HepG2 (cell line): ENCODE data around the gene ADGRG1. TPM values are rescaled to one million over a fixed set of nuclear protein-coding genes. Genes with fewer than 3 reads are reported as not detected.

Experiments
- ATAC-seq: fragments of 200-7000 bp; cut with Tn5 transposase; 3 replicates; pipeline ENCODE4 v1.9.1; 2020; ENCODE audit warnings: mild to moderate bottlenecking, moderate library complexity
- BruUV-seq: library from RNA; stranded (reverse); fragments of 400-500 nt; replicated peaks from 2 replicates; lab custom pipeline; 2021; lab: Mats Ljungman, UMichigan
- CTCF ChIA-PET: fragments of 300-600 bp; formaldehyde crosslinking; extraction: SDS; loops from one replicate; lab custom pipeline; 2021; ENCODE audit warnings: low total read pairs, inconsistent platforms, low intra/inter-chr PET ratio; lab: Yijun Ruan, JAX
- POLR2A ChIA-PET: fragments of 350-600 bp; sonication (Branson Sonifier 250); formaldehyde crosslinking; loops from one replicate; lab custom pipeline; 2020; ENCODE audit warnings: antibody characterized with exemption, inconsistent platforms; lab: Yijun Ruan, JAX
- DNase-seq: peaks from one replicate; pipeline ENCODE4 v3.0.0-alpha.2; 2015; ENCODE audit warnings: low spot score
- FAIRE-seq: peaks from 3 replicates; lab custom pipeline; 2011; peaks lifted over from hg19 to GRCh38; lab: Jason Lieb, UNC
- H2AFZ ChIP-seq: one replicate; pipeline ENCODE4 v1.6.1; 2011; ENCODE audit warnings: low read length, inconsistent platforms
- H3K27ac ChIP-seq: fragments of 300-600 bp; 3 replicates; pipeline ENCODE4 v1.8.0; 2011; ENCODE audit warnings: mixed run types, mild to moderate bottlenecking, mixed read lengths, low read length, inconsistent platforms; ENCODE audit not compliant: insufficient read depth; ENCODE audit errors: extremely low read length
- H3K27me3 ChIP-seq, 2 experiments: fragments of 200-600 bp in 1 of 2; 2 replicates in 1 of 2; 3 replicates in 1 of 2; pipeline versions ENCODE4 v1.6.0 to v1.8.0; 2011; ENCODE audit warnings: low read length in 2 of 2, mild to moderate bottlenecking in 2 of 2, moderate library complexity in 2 of 2, inconsistent platforms in 1 of 2; ENCODE audit not compliant: insufficient read depth in 2 of 2, control insufficient read depth in 1 of 2
- H3K36me3 ChIP-seq, 2 experiments: fragments of 200-600 bp in 1 of 2; replicated peaks in 1 of 2; 2 replicates in 1 of 2; 3 replicates in 1 of 2; pipeline versions ENCODE4 v1.5.1 to v1.8.0; 2011; ENCODE audit warnings: low read length in 2 of 2, inconsistent platforms in 1 of 2; ENCODE audit not compliant: insufficient read depth in 2 of 2, control insufficient read depth in 1 of 2
- H3K4me1 ChIP-seq: 2 replicates; pipeline ENCODE4 v1.5.1; 2012; ENCODE audit warnings: low read length, inconsistent platforms; ENCODE audit not compliant: insufficient read depth
- H3K4me2 ChIP-seq: 2 replicates; pipeline ENCODE4 v1.6.0; 2011; ENCODE audit warnings: low read depth, low read length, inconsistent platforms
- H3K4me3 ChIP-seq, 3 experiments: fragments of 200-600 bp in 1 of 3; sonication (generic), shearing (Covaris generic) in 1 of 3; replicated peaks in 1 of 3; 2 replicates each; pipeline ENCODE4 v1.5.1; 2011 to 2016; ENCODE audit warnings: low read length in 3 of 3, inconsistent platforms in 2 of 3, low read depth in 2 of 3, mild to moderate bottlenecking in 2 of 3, control low read depth in 1 of 3, mixed read lengths in 1 of 3; ENCODE audit not compliant: insufficient read depth in 1 of 3
- H3K79me2 ChIP-seq: one replicate; pipeline ENCODE4 v1.6.1; 2011; ENCODE audit warnings: low read length, inconsistent platforms; ENCODE audit not compliant: insufficient read depth
- H3K9ac ChIP-seq: 2 replicates; pipeline ENCODE4 v1.6.0; 2011; ENCODE audit warnings: mild to moderate bottlenecking, low read depth, low read length, inconsistent platforms; ENCODE audit not compliant: insufficient read depth
- H3K9me3 ChIP-seq: 2 replicates; pipeline ENCODE4 v1.5.1; 2012; ENCODE audit warnings: mild to moderate bottlenecking, low read length
- H4K20me1 ChIP-seq: 2 replicates; pipeline ENCODE4 v1.6.0; 2011; ENCODE audit warnings: inconsistent platforms, mild to moderate bottlenecking, low read length, moderate library complexity; ENCODE audit not compliant: insufficient read depth
- CAMTA2 ChIP-seq: sonication (generic); formaldehyde crosslinking; IDR thresholded peaks from 2 replicates; pipeline ENCODE4 v1.4.0; 2020; ENCODE audit warnings: mild to moderate bottlenecking, missing genetic modification reagents, borderline replicate concordance
- ETV6 ChIP-seq: sonication (generic); formaldehyde crosslinking; conservative IDR thresholded peaks from 2 replicates; pipeline ENCODE4 v1.4.0; 2020; ENCODE audit warnings: missing genetic modification reagents
- JUNB ChIP-seq: sonication (generic); formaldehyde crosslinking; IDR thresholded peaks from 2 replicates; pipeline ENCODE4 v1.8.0; 2022; ENCODE audit warnings: missing genetic modification reagents, mild to moderate bottlenecking, borderline replicate concordance
- MAZ ChIP-seq, 2 experiments: sonication (generic) in 1 of 2; formaldehyde crosslinking in 1 of 2; IDR thresholded peaks; 2 replicates each; pipeline versions ENCODE4 v1.5.0 to v1.6.1; 2012 to 2020; ENCODE audit warnings: low read depth in 2 of 2, mild to moderate bottlenecking in 2 of 2, borderline replicate concordance in 1 of 2, improper control_type of control experiment in 1 of 2, low read length in 1 of 2, missing genetic modification reagents in 1 of 2, moderate library complexity in 1 of 2
- NRL ChIP-seq: sonication (generic); formaldehyde crosslinking; IDR thresholded peaks from 2 replicates; pipeline ENCODE4 v1.5.0; 2020; ENCODE audit warnings: missing genetic modification reagents, mild to moderate bottlenecking, moderate library complexity, borderline replicate concordance
- PCBP1 ChIP-seq: fragments of 200-400 bp; formaldehyde crosslinking; IDR thresholded peaks from 2 replicates; pipeline ENCODE4 v1.6.1; 2017; ENCODE audit warnings: mild to moderate bottlenecking, low read depth, low read length, borderline replicate concordance
- SAP130 ChIP-seq: IDR thresholded peaks from 2 replicates; pipeline ENCODE4 v1.6.1; 2016; ENCODE audit warnings: low read depth
- SNAPC2 ChIP-seq: sonication (generic); formaldehyde crosslinking; IDR thresholded peaks from 2 replicates; pipeline ENCODE4 v1.8.1; 2022; ENCODE audit warnings: mild to moderate bottlenecking, missing genetic modification reagents
- TCF12 ChIP-seq, 2 experiments: fragments of 450-650 bp in 1 of 2; sonication (generic) in 1 of 2; formaldehyde crosslinking in 1 of 2; IDR thresholded peaks; 2 replicates each; pipeline versions ENCODE4 v1.6.1 to v1.8.0; 2017 to 2022; ENCODE audit warnings: antibody characterized with exemption in 1 of 2, mild to moderate bottlenecking in 1 of 2, missing genetic modification reagents in 1 of 2, moderate library complexity in 1 of 2
- ZNF253 ChIP-seq: sonication (generic); formaldehyde crosslinking; IDR thresholded peaks from 2 replicates; pipeline ENCODE4 v1.8.0; 2022; ENCODE audit warnings: mild to moderate bottlenecking, missing genetic modification reagents, borderline replicate concordance
- ZNF263 ChIP-seq: sonication (generic); formaldehyde crosslinking; IDR thresholded peaks from 2 replicates; pipeline ENCODE4 v1.4.0; 2020; ENCODE audit warnings: missing genetic modification reagents
- ZNF501 ChIP-seq: sonication (generic); formaldehyde crosslinking; IDR thresholded peaks from 2 replicates; pipeline ENCODE4 v1.5.1; 2020; ENCODE audit warnings: mild to moderate bottlenecking, moderate library complexity, missing genetic modification reagents
- ZNF564 ChIP-seq: sonication (generic); formaldehyde crosslinking; IDR thresholded peaks from 2 replicates; pipeline ENCODE4 v1.8.1; 2023; ENCODE audit warnings: mild to moderate bottlenecking, missing genetic modification reagents
- ZNF691 ChIP-seq: sonication (generic); formaldehyde crosslinking; IDR thresholded peaks from 2 replicates; pipeline ENCODE4 v1.4.0; 2020; ENCODE audit warnings: missing genetic modification reagents, low read depth, mild to moderate bottlenecking, borderline replicate concordance
- ZNF788 ChIP-seq: sonication (generic); formaldehyde crosslinking; IDR thresholded peaks from 2 replicates; pipeline ENCODE4 v1.5.0; 2020; ENCODE audit warnings: mild to moderate bottlenecking, missing genetic modification reagents, borderline replicate concordance
- WGBS: methylation state at CpG from one replicate; pipeline ENCODE4 v1.1.6; 2017; ENCODE audit warnings: low lambda C conversion rate; 5-methylcytosine and 5-hydroxymethylcytosine counted together
- in situ Hi-C: cut with HindIII; loops from 2 replicates; pipeline ENCODE4 v1.10.0; 2017; ENCODE audit warnings: low pct_unique_long_range_greater_than_20kb; ENCODE audit not compliant: extremely low pct_ligation_motif_present
- intact Hi-C: fragments of 100-400 bp; cut with micrococcal nuclease; formaldehyde crosslinking; loops from one replicate; pipeline ENCODE4 v1.10.0; 2022; ENCODE audit not compliant: unreplicated experiment
- polyA plus RNA-seq, 8 experiments: library from polyadenylated mRNA; depleted of rRNA in 3 of 8; stranded (reverse) in 7 of 8; unstranded in 1 of 8; fragments of >200 nt; fragmentation: Illumina TruSeq in 4 of 8; extraction: Trizol in 4 of 8; gene quantifications; 2 replicates each; pipeline versions ENCODE4 v1.2.1 to v1.2.3, GENCODE V29; 2011 to 2016; ENCODE audit warnings: low read depth in 4 of 8, missing spikeins in 1 of 8, mixed read lengths in 1 of 8; ENCODE audit not compliant: insufficient read depth in 1 of 8
- total RNA-seq, 5 experiments: library from RNA; depleted of rRNA; stranded (reverse); fragments of >200 nt; fragmentation: Illumina TruSeq; extraction: Trizol; gene quantifications; 2 replicates each; pipeline ENCODE4 v1.2.3, GENCODE V29; 2016; ENCODE audit warnings: low read depth in 1 of 5

The ADGRG1 gene
- total and polyA plus RNA-seq, 2 of the 13 experiments (the other 11 are each of a cell fraction or from before 2014, with no cell fraction given): 2.7 to 5.9 TPM

GRCh38 chr16:57668630-57669475, 40.4 kb downstream of the ADGRG1 start:
- DNase-seq (no peak), ATAC-seq (no peak), FAIRE-seq (no peak)
- intact Hi-C loops (no loop called here), in situ Hi-C loops (loop anchor here (5.0 kb wide), 1 partner anchor 48 kb away; no protein-coding TSS in a partner anchor)
- Histone ChIP-seq H3K4me3 (peak overlapping the region in 2 of 3 experiments; percentile 50 to 60; a peak in 4 of 6 replicates), H3K9ac (peak overlapping the region; percentile 68), H3K27me3 (no peaks in the 10 kb centered on the region), H3K36me3 (no peaks in the 10 kb centered on the region), H3K9me3 (no peaks in the 10 kb centered on the region), H3K79me2 (no peaks in the 10 kb centered on the region), H3K27ac (peak overlapping the region; percentile 79), H3K4me2 (peak overlapping the region; percentile 80), H4K20me1 (no peaks in the 10 kb centered on the region), H3K4me1 (peaks cover 69% of the 10 kb centered on the region), H2AFZ (no peak overlapping the region)
- no TSS peak for BruUV-seq
- 94% methylated on average over 20 of the region's 20 CpGs for WGBS
- CTCF ChIA-PET: interaction anchor here (0.9 to 2.6 kb wide), 4 partner anchors 20 to 88 kb away, joined by 3 to 14 read pairs (median 4); partner anchors contain the start of gene DRC7
- peak; percentile 10; the same call in 1 of the 2 replicates for TF ChIP-seq ZNF564
- 0 out of 2 replicates have a peak, but pooled peaks have one; percentile 26 for TF ChIP-seq CAMTA2 (CRISPR knock-in tag)
- no peak for TF ChIP-seq JUNB (CRISPR knock-in tag)
- 0 out of 2 replicates have a peak, but pooled peaks have one; percentile 31 for TF ChIP-seq ETV6 (CRISPR knock-in tag)
- no peak for TF ChIP-seq NRL (CRISPR knock-in tag)
- TF ChIP-seq ZNF253 (CRISPR knock-in tag): peak; percentile 56; the same call in 1 of the 2 replicates
- TF ChIP-seq ZNF263: peak; percentile 99
- TF ChIP-seq ZNF788 (CRISPR knock-in tag): peak; percentile 46; the same call in 1 of the 2 replicates
- TF ChIP-seq TCF12 (IDR thresholded peaks at IDR 0.05): no peak
- no peak for TF ChIP-seq TCF12 (CRISPR knock-in tag; IDR thresholded peaks at IDR 0.05)
- TF ChIP-seq SNAPC2 (CRISPR knock-in tag): no peak
- peak; percentile 66; the same call in 1 of the 2 replicates for TF ChIP-seq ZNF691 (CRISPR knock-in tag)
- no peak for TF ChIP-seq SAP130 (CRISPR knock-in tag)
- no peak for TF ChIP-seq MAZ (IDR thresholded peaks at IDR 0.05; ENCODE audit: borderline replicate concordance, low read depth, low read length)
- TF ChIP-seq MAZ (CRISPR knock-in tag; IDR thresholded peaks at IDR 0.05; ENCODE audit: low read depth): 0 out of 2 replicates have a peak, but pooled peaks have one; percentile 31
- TF ChIP-seq PCBP1: no peak
- no peak for TF ChIP-seq ZNF501 (CRISPR knock-in tag)
- POLR2A ChIA-PET: interaction anchor here (1.0 to 2.2 kb wide), 7 partner anchors 13 to 206 kb away, joined by 3 to 41 read pairs (median 8); partner anchors contain the start of genes KATNB1 and POLR2C
